Bronchial epithelial cell (primary cell): ENCODE measurements around the gene AP4M1. TPM values are rescaled to one million over a fixed set of nuclear protein-coding genes. Genes with fewer than 3 reads are reported as not detected.

ENCODE experiments used
- DNase-seq: peaks from one replicate; pipeline ENCODE4 v3.0.0-alpha.2; 2010; ENCODE audit warnings: low read depth
- FAIRE-seq: peaks from 2 replicates; lab custom pipeline; 2011; peaks lifted over from hg19 to GRCh38; lab: Jason Lieb, UNC
- H3K27me3 ChIP-seq: 2 replicates; pipeline ENCODE4 v1.5.1; 2011; ENCODE audit warnings: low read length; ENCODE audit not compliant: control insufficient read depth, insufficient read depth
- H3K36me3 ChIP-seq: 2 replicates; pipeline ENCODE4 v1.5.1; 2011; ENCODE audit warnings: low read length; ENCODE audit not compliant: control insufficient read depth, insufficient read depth
- H3K4me3 ChIP-seq: 2 replicates; pipeline ENCODE4 v1.5.1; 2011; ENCODE audit warnings: mild to moderate bottlenecking, low read depth, low read length, control low read depth
- CTCF ChIP-seq: IDR thresholded peaks from 2 replicates; pipeline ENCODE4 v1.5.1; 2011; ENCODE audit warnings: mild to moderate bottlenecking, moderate library complexity, low read length, control low read depth, inconsistent platforms; ENCODE audit not compliant: insufficient read depth, severe bottlenecking
- total RNA-seq: library from RNA; depleted of rRNA; stranded (reverse); fragments of >200 nt; gene quantifications from 2 replicates; pipeline ENCODE4 v1.2.1, GENCODE V29; 2014

The AP4M1 gene
- total RNA-seq, 1 donor from 2014 or later: 22.6 TPM

- Histone ChIP-seq H3K36me3 (no peaks in the 10 kb centered on the region), H3K27me3 (no peaks in the 10 kb centered on the region), H3K4me3 (peak overlapping the region; percentile 7)
- FAIRE-seq: no peak
- DNase-seq: peak; percentile 36
- peak; percentile 81 for TF ChIP-seq CTCF
These were observed 29.4 kb downstream of the AP4M1 start for GRCh38 chr7:100130608-100131453.

GRCh38 chr7:100132126-100132525 lies 30.7 kb downstream of the AP4M1 start:
- no peaks in the 10 kb centered on the region for H3K27me3 ChIP-seq
- no peaks in the 10 kb centered on the region for H3K36me3 ChIP-seq
- DNase-seq (no peak), FAIRE-seq (no peak)
- no peak for TF ChIP-seq CTCF
- H3K4me3 ChIP-seq: no peak overlapping the region

GRCh38 chr7:100132697-100133151 lies 31.3 kb downstream of the AP4M1 start:
- Histone ChIP-seq H3K27me3 (no peaks in the 10 kb centered on the region), H3K4me3 (no peak overlapping the region), H3K36me3 (no peaks in the 10 kb centered on the region)
- FAIRE-seq: no peak
- peak; percentile 48 for DNase-seq
- TF ChIP-seq CTCF: peak; percentile 97

GRCh38 chr7:100137851-100138760 lies 36.7 kb downstream of the AP4M1 start:
- no peak for TF ChIP-seq CTCF
- FAIRE-seq: no peak
- H3K36me3 ChIP-seq: no peaks in the 10 kb centered on the region
- H3K27me3 ChIP-seq: no peaks in the 10 kb centered on the region
- DNase-seq: no peak
- H3K4me3 ChIP-seq: no peak overlapping the region

GRCh38 chr7:100141555-100141949 lies 40.1 kb downstream of the AP4M1 start:
- Histone ChIP-seq H3K27me3 (no peaks in the 10 kb centered on the region), H3K36me3 (no peaks in the 10 kb centered on the region), H3K4me3 (no peak overlapping the region)
- FAIRE-seq (no peak), DNase-seq (no peak)
- TF ChIP-seq CTCF: no peak
